ENCODE data around the gene GPBAR1. TPM values are rescaled to one million over a fixed set of nuclear protein-coding genes. Genes with fewer than 3 reads are reported as not detected.

The GPBAR1 gene
- total and polyA plus RNA-seq, 3 experiments from 2014 or later, result 0.51 to 0.72 TPM; not detected in 1

GRCh38 chr2:218296847-218297246 lies 36.0 kb downstream of the GPBAR1 start:
- no peaks in the 10 kb centered on the region for H3K9me3 Mint-ChIP-seq
- no peak overlapping the region for H3K4me3 Mint-ChIP-seq
- H3K27me3 Mint-ChIP-seq, result no peaks in the 10 kb centered on the region
- H3K4me3 ChIP-seq (ENCODE audit: low read length), result no peak overlapping the region
- H3K27ac Mint-ChIP-seq, result peak overlapping the region in 1 of 8 donors; percentile 54
- H3K36me3 ChIP-seq (ENCODE audit: insufficient read depth, low read length), result no peaks in the 10 kb centered on the region
- CTCF ChIA-PET, result interaction anchor here (1.0 to 8.3 kb wide), 4 partner anchors 11 to 99 kb away, joined by 3 to 144 read pairs (median 38); partner anchors contain the start of genes AAMP, CATIP and PNKD
- POLR2A ChIA-PET, result no interaction called here
- H3K36me3 Mint-ChIP-seq, result no peaks in the 10 kb centered on the region
- peaks cover 23% of the 10 kb centered on the region for H3K4me1 ChIP-seq (ENCODE audit: insufficient read depth, low read length)
- DNase-seq, result no peak
- no peak overlapping the region for H3K27ac ChIP-seq (ENCODE audit: low read depth, low read length)
- H3K4me1 Mint-ChIP-seq, result peaks cover 14 to 34% (median 30%) of the 10 kb centered on the region in 3 donors
- H3K27me3 ChIP-seq (ENCODE audit: insufficient read depth, low read length, poor library complexity, severe bottlenecking), result no peaks in the 10 kb centered on the region
- H3K9me3 ChIP-seq (ENCODE audit: low read length), result no peaks in the 10 kb centered on the region

- Mint-ChIP-seq H3K4me3 (peak overlapping the region in 2 of 7 donors; percentile 1 to 8), H3K27ac (peak overlapping the region in 1 of 8 donors; percentile 81), H3K27me3 (no peaks in the 10 kb centered on the region), H3K9me3 (no peaks in the 10 kb centered on the region), H3K36me3 (no peaks in the 10 kb centered on the region), H3K4me1 (peaks cover 7 to 24% (median 24%) of the 10 kb centered on the region in 3 donors)
- Histone ChIP-seq H3K36me3 (ENCODE audit: insufficient read depth, low read length) (no peaks in the 10 kb centered on the region), H3K27ac (ENCODE audit: low read depth, low read length) (no peak overlapping the region), H3K27me3 (ENCODE audit: insufficient read depth, low read length, poor library complexity, severe bottlenecking) (no peaks in the 10 kb centered on the region), H3K9me3 (ENCODE audit: low read length) (no peaks in the 10 kb centered on the region), H3K4me1 (ENCODE audit: insufficient read depth, low read length) (peaks cover 14% of the 10 kb centered on the region), H3K4me3 (ENCODE audit: low read length) (no peak overlapping the region)
- no peak for DNase-seq
- ChIA-PET CTCF (interaction anchor here (1.2 to 5.4 kb wide), 6 partner anchors 22 to 96 kb away, joined by 3 to 46 read pairs (median 6); partner anchors contain the start of gene CATIP), POLR2A (no interaction called here)
Observed at GRCh38 chr2:218298314-218298875, 37.6 kb downstream of the GPBAR1 start.

DNA sequence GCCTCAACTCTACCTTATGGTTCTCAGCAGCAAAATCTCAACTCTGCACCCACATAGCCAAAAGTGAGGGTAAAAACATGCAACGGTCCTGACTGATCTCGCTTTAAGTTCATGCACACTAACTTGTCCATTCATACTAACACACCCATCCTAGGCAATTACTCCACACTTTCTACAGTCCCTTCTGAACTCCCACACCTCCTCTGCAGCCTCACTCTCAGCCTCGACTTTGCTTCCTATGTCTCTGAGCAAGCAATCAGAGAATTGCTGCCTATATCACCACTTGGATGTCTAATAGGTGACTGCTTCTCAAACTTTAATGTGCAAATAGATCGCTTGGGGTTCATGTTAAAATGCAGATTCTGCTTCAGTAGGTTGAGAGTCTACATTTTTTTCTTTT lies 39.3 kb downstream of the GPBAR1 start:
- CTCF ChIA-PET, result interaction anchor here (0.6 to 5.4 kb wide), 6 partner anchors 27 to 200 kb away, joined by 3 to 46 read pairs (median 6); partner anchors contain the start of gene CATIP
- peaks cover 6% of the 10 kb centered on the region for H3K4me1 ChIP-seq (ENCODE audit: insufficient read depth, low read length)

GRCh38 chr2:218301176-218301819 lies 40.5 kb downstream of the GPBAR1 start:
- Histone ChIP-seq H3K27me3 (ENCODE audit: insufficient read depth, low read length, poor library complexity, severe bottlenecking) (no peaks in the 10 kb centered on the region), H3K4me3 (ENCODE audit: low read length) (no peak overlapping the region), H3K27ac (ENCODE audit: low read depth, low read length) (no peak overlapping the region), H3K4me1 (ENCODE audit: insufficient read depth, low read length) (peaks cover 6% of the 10 kb centered on the region), H3K36me3 (ENCODE audit: insufficient read depth, low read length) (no peaks in the 10 kb centered on the region), H3K9me3 (ENCODE audit: low read length) (no peaks in the 10 kb centered on the region)
- Mint-ChIP-seq H3K27me3 (no peaks in the 10 kb centered on the region), H3K27ac (peak overlapping the region in 6 of 8 donors; percentile 1 to 70 (median 28)), H3K9me3 (no peaks in the 10 kb centered on the region), H3K36me3 (no peaks in the 10 kb centered on the region), H3K4me1 (peaks cover 3 to 8% (median 7%) of the 10 kb centered on the region in 3 donors), H3K4me3 (peak overlapping the region in 1 of 7 donors; percentile 11)
- peak; percentile 77 to 91 (median 80) for DNase-seq
- ChIA-PET POLR2A (interaction anchor here (1.1 kb wide), 1 partner anchor 98 kb away, joined by 3 read pairs; the partner anchor contains the start of gene CTDSP1), CTCF (interaction anchor here (0.8 to 5.4 kb wide), 20 partner anchors 8 to 347 kb away, joined by 3 to 50 read pairs (median 4); partner anchors contain the start of genes CATIP and TMBIM1)

More for the DNA sequence above, 39.3 kb downstream of the GPBAR1 start:
- Mint-ChIP-seq H3K36me3 (no peaks in the 10 kb centered on the region), H3K27ac (no peak overlapping the region), H3K27me3 (no peaks in the 10 kb centered on the region), H3K4me1 (peaks cover 3 to 10% (median 9%) of the 10 kb centered on the region in 3 donors), H3K4me3 (peak overlapping the region in 1 of 7 donors; percentile 48), H3K9me3 (no peaks in the 10 kb centered on the region)
- POLR2A ChIA-PET, result no interaction called here
- H3K27me3 ChIP-seq (ENCODE audit: insufficient read depth, low read length, poor library complexity, severe bottlenecking), result no peaks in the 10 kb centered on the region
- no peak overlapping the region for H3K4me3 ChIP-seq (ENCODE audit: low read length)
- no peak for DNase-seq
- H3K36me3 ChIP-seq (ENCODE audit: insufficient read depth, low read length), result no peaks in the 10 kb centered on the region
- no peaks in the 10 kb centered on the region for H3K9me3 ChIP-seq (ENCODE audit: low read length)
- no peak overlapping the region for H3K27ac ChIP-seq (ENCODE audit: low read depth, low read length)

GRCh38 chr2:218305383-218305782 lies 44.6 kb downstream of the GPBAR1 start:
- peaks cover 0 to 2% (median 0%) of the 10 kb centered on the region in 3 donors for H3K36me3 Mint-ChIP-seq
- H3K27ac Mint-ChIP-seq, result peak overlapping the region in 1 of 8 donors; percentile 64
- POLR2A ChIA-PET, result no interaction called here

DNA sequence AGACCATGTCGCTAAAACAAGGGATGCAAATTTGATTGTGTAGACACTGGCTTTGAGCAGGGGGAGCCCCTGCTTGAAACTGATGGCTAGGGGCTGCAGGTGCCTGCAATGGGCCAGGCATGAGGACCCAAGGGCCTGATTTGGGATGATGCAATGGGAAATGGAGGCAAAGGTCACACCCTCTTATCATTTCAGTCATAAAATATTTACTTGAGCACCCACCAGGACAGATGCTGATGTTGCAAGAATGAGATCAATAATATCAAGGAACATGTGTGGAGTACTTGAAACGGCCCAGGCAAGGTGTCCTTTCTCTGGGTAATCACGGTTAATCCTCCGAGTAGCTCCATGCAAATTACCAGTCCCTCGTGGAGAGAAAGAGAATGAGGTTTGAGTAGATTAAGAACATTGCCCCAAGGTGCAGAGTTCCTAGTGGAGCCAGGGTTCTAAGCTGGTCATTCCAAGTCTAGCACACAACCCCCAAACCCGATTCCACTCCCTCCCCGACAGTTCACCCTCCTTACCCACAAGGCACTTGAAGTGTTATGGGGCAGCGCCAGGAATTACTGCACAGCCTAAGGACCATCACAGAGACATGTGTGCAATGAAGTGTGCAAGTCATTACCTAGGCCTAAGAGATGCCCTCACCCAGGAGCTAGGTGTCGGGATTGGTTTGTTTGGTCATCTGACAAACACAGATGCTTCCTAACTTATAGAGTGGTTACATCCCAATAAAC lies 45.5 kb downstream of the GPBAR1 start:
- peak overlapping the region in 1 of 8 donors; percentile 7 for H3K27ac Mint-ChIP-seq
- peaks cover 2% of the 10 kb centered on the region for H3K4me1 ChIP-seq (ENCODE audit: insufficient read depth, low read length)
- H3K4me3 ChIP-seq (ENCODE audit: low read length), result no peak overlapping the region
- H3K4me1 Mint-ChIP-seq, result peaks cover under 1 to 5% (median 3%) of the 10 kb centered on the region in 3 donors
- ChIA-PET POLR2A (no interaction called here), CTCF (interaction anchor here (0.8 to 1.3 kb wide), 3 partner anchors 14 to 90 kb away, joined by 3 to 5 read pairs (median 3); no protein-coding TSS in a partner anchor)
- H3K9me3 ChIP-seq (ENCODE audit: low read length), result no peaks in the 10 kb centered on the region
- no peaks in the 10 kb centered on the region for H3K27me3 ChIP-seq (ENCODE audit: insufficient read depth, low read length, poor library complexity, severe bottlenecking)
- H3K27ac ChIP-seq (ENCODE audit: low read depth, low read length), result no peak overlapping the region
- H3K27me3 Mint-ChIP-seq, result peaks cover 0 to 2% of the 10 kb centered on the region in 2 donors
- peaks cover 0 to 2% (median 0%) of the 10 kb centered on the region in 3 donors for H3K36me3 Mint-ChIP-seq
- no peak overlapping the region for H3K4me3 Mint-ChIP-seq
- DNase-seq, result no peak
- H3K36me3 ChIP-seq (ENCODE audit: insufficient read depth, low read length), result no peaks in the 10 kb centered on the region
- no peaks in the 10 kb centered on the region for H3K9me3 Mint-ChIP-seq

More at GRCh38 chr2:218305383-218305782, 44.6 kb downstream of the GPBAR1 start:
- no peak overlapping the region for H3K4me3 ChIP-seq (ENCODE audit: low read length)
- H3K9me3 ChIP-seq (ENCODE audit: low read length), result no peaks in the 10 kb centered on the region
- DNase-seq, result no peak
- H3K4me3 Mint-ChIP-seq, result no peak overlapping the region
- CTCF ChIA-PET, result interaction anchor here (1.3 kb wide), 1 partner anchor 91 kb away, joined by 5 read pairs; no protein-coding TSS in a partner anchor
- peaks cover 0 to 2% of the 10 kb centered on the region in 2 donors for H3K27me3 Mint-ChIP-seq
- peaks cover 3 to 8% (median 7%) of the 10 kb centered on the region in 3 donors for H3K4me1 Mint-ChIP-seq
- no peaks in the 10 kb centered on the region for H3K27me3 ChIP-seq (ENCODE audit: insufficient read depth, low read length, poor library complexity, severe bottlenecking)
- no peaks in the 10 kb centered on the region for H3K36me3 ChIP-seq (ENCODE audit: insufficient read depth, low read length)
- H3K9me3 Mint-ChIP-seq, result no peaks in the 10 kb centered on the region
- H3K4me1 ChIP-seq (ENCODE audit: insufficient read depth, low read length), result peaks cover 6% of the 10 kb centered on the region
- no peak overlapping the region for H3K27ac ChIP-seq (ENCODE audit: low read depth, low read length)

DNA sequence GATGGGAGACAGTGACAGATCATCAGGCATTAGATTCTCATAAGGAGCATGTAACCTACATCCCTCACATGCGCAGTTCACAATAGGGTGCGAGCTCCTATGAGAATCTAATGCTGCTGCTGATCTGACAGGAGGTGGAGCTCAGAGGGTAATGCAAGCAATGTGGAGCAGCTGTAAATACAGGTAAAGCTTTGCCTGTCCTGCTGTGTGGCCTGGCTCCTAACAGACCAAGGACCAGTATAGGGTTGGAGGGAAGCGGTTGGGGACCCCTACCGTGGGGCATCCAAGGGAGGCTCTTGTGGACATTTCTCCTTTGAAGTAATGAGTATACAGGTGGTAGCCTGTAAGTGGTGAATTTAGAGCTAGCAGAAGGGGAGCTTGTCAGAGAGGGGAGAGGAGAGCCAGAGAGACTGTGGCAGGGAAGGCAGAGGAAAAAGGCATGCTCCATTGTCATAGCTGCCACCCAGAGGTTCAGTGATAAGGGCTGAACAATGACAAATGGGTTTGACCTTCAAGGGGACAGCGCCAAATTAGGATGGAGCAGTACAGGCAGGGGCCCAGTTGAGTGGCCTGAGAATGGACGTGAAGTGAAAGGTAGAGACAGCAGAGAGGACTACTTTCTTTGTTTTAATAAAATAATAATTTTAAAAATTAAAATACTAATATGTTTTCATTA lies 46.7 kb downstream of the GPBAR1 start:
- no peaks in the 10 kb centered on the region for H3K27me3 ChIP-seq (ENCODE audit: insufficient read depth, low read length, poor library complexity, severe bottlenecking)
- ChIA-PET CTCF (interaction anchor here (0.6 to 1.4 kb wide), 3 partner anchors 22 to 49 kb away, joined by 3 read pairs; partner anchors contain the start of gene CATIP), POLR2A (interaction anchor here (0.6 kb wide), 1 partner anchor 72 kb away, joined by 3 read pairs; no protein-coding TSS in a partner anchor)
- Mint-ChIP-seq H3K36me3 (peaks cover 0 to 2% (median 0%) of the 10 kb centered on the region in 3 donors), H3K27ac (no peak overlapping the region), H3K27me3 (peaks cover 0 to 2% of the 10 kb centered on the region in 2 donors), H3K4me1 (no peaks in the 10 kb centered on the region), H3K4me3 (no peak overlapping the region), H3K9me3 (no peaks in the 10 kb centered on the region)
- no peak overlapping the region for H3K4me3 ChIP-seq (ENCODE audit: low read length)
- no peak overlapping the region for H3K27ac ChIP-seq (ENCODE audit: low read depth, low read length)
- no peaks in the 10 kb centered on the region for H3K9me3 ChIP-seq (ENCODE audit: low read length)
- H3K4me1 ChIP-seq (ENCODE audit: insufficient read depth, low read length), result no peaks in the 10 kb centered on the region
- H3K36me3 ChIP-seq (ENCODE audit: insufficient read depth, low read length), result no peaks in the 10 kb centered on the region
- no peak for DNase-seq

Measured in CD8-positive, alpha-beta memory T cell (primary cell).